Activated B cell treated with CpG ODN at 0.5 μM for 24 hours (primary cell): ENCODE measurements around the gene PUDP. TPM values are rescaled to one million over a fixed set of nuclear protein-coding genes. Genes with fewer than 3 reads are reported as not detected.
"Not testable (repeated sequence)": the region's sequence is repeated elsewhere in the genome, so short reads cannot be mapped to it uniquely, and the experiment has no call there.

Experiments
- ATAC-seq: fragments of 200-7000 bp; cut with Tn5 transposase; one replicate; pipeline ENCODE4 v1.10.0; 2021; ENCODE audit warnings: low read depth, mild to moderate bottlenecking, moderate library complexity
- CTCF ChIA-PET: fragments of 350-600 bp; sonication (Branson Sonifier 250); formaldehyde crosslinking; loops from one replicate; lab custom pipeline; 2021; ENCODE audit warnings: antibody characterized with exemption; lab: Charles Lee
- POLR2A ChIA-PET: fragments of 350-600 bp; sonication (Branson Sonifier 250); formaldehyde crosslinking; loops from one replicate; lab custom pipeline; 2021; ENCODE audit warnings: antibody characterized with exemption; lab: Charles Lee
- DNase-seq: peaks from one replicate; pipeline ENCODE4 v3.0.0; 2022
- H3K27ac Mint-ChIP-seq: one replicate; pipeline ENCODE4 v1.8.0; 2020; ENCODE audit warnings: mixed read lengths
- H3K27me3 Mint-ChIP-seq: one replicate; pipeline ENCODE4 v1.8.0; 2021; ENCODE audit warnings: mixed read lengths
- H3K36me3 Mint-ChIP-seq: one replicate; pipeline ENCODE4 v1.8.0; 2021; ENCODE audit warnings: low read depth, mixed read lengths
- H3K4me1 Mint-ChIP-seq: one replicate; pipeline ENCODE4 v1.8.0; 2021; ENCODE audit warnings: mixed read lengths
- H3K4me3 Mint-ChIP-seq: one replicate; pipeline ENCODE4 v1.8.0; 2020; ENCODE audit warnings: mild to moderate bottlenecking, mixed read lengths
- H3K9me3 Mint-ChIP-seq: one replicate; pipeline ENCODE4 v1.8.0; 2020; ENCODE audit warnings: mixed read lengths
- CTCF ChIP-seq: fragments of 200-600 bp; IDR thresholded peaks from one replicate; pipeline ENCODE4 v1.8.0; 2022; ENCODE audit warnings: antibody characterized with exemption, mild to moderate bottlenecking
- intact Hi-C: fragments of 100-400 bp; cut with micrococcal nuclease; formaldehyde crosslinking; loops from one replicate; pipeline ENCODE4 v1.15.1; 2024
- total RNA-seq: library from RNA; stranded (reverse); gene quantifications from 2 replicates; pipeline ENCODE4 v1.2.3, GENCODE V29; 2022

Gene PUDP
- total RNA-seq, 1 donor from 2014 or later: 14.0 TPM

DNA sequence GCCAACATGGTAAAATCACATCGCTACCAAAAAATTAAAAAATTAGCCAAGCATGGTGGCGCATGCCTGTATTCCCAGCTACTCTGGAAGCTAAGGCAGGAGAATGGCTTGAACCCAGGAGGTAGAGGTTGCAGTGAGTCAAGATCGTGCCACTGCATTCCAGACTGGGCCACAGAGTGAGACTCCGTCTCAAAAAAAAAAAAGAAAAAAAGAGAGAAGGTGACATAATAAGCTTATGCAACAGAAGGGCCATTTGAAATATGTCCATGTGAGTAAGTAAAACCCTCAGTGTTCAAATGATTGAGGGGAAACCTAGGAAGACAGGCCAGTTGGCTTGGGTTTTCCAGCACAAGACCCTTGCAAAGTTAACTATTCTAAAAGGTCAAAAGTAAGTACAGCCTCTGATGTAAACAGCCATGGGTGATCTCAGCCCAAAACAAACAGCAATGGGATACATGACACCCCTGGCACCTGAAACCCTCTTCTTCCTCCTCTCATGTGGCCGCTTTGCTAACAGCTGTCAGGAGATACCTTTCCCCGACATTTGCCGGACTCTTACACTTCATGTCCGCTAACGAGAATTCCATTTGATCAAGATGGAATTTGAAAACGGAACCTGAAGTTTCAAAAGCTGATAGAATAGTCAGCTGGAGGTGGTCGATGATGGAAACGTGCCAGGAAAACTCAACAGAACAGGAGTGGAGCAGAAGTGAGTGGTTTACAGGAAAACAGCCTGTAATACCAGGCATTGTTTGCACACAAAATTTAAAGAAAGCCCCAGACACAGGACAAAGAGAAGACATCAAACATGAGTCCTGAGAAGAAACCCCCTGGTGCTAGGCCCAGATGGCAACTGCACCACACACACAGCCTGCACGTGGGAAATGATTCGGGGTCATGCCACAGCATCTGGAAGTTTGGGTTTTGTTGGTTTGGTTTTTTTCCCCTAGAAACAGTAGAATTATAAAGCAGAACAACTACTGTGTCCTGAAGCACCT, 93.4 kb downstream of the PUDP start:
- POLR2A ChIA-PET: no interaction called here
- Mint-ChIP-seq H3K9me3 (no peaks in the 10 kb centered on the region), H3K4me1 (peaks cover 65% of the 10 kb centered on the region), H3K27ac (no peak overlapping the region), H3K4me3 (no peak overlapping the region), H3K36me3 (peaks cover 30% of the 10 kb centered on the region), H3K27me3 (no peaks in the 10 kb centered on the region)
- ATAC-seq (no peak), DNase-seq (no peak)
- intact Hi-C loops: no loop called here
- no peak for TF ChIP-seq CTCF
- CTCF ChIA-PET: no interaction called here

DNA sequence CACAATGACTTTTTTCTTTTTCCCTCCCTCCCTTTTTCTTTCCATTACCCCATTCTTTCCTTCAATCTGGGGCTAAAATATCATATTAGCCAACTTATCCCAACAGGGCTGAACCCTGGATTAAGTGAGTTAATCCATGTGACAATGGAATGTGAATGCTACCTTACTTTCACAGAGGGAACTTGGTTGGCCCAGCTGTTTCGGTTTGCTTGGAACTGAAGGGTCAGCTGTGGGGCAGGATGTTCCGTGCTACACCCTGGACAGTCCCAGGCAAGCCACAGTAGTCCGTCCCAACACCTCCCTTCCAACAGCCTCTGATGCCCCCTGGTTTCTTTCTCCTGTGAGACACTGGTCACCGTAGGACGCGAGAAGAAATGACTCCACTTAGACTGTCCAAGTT, 95.4 kb downstream of the PUDP start:
- Mint-ChIP-seq H3K36me3 (peaks cover 41% of the 10 kb centered on the region), H3K27ac (no peak overlapping the region), H3K4me1 (peaks cover 45% of the 10 kb centered on the region), H3K27me3 (no peaks in the 10 kb centered on the region), H3K4me3 (no peak overlapping the region), H3K9me3 (no peaks in the 10 kb centered on the region)
- ChIA-PET POLR2A (no interaction called here), CTCF (no interaction called here)
- intact Hi-C loops: no loop called here
- ATAC-seq: no peak
- TF ChIP-seq CTCF: no peak
- DNase-seq: no peak

DNA sequence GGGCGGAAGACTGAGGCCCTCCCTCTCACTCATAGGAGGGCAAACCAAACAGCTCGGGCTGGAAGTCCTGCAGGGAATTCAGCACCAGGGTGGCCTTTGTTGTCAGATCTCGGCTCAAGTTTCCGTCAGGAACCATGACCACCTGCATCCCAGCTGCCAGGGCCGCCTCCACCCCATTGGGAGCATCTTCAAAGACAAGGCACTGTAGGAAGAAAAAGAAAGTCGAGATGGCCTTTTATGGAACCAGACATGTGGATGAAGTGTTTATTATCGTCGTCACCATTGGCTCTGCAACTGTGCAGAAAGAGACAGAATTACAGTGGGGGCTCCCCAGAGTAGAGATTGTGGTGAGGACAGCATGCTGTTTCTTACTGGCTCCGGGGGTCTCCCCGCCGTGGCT, 97.7 kb downstream of the PUDP start:
- Mint-ChIP-seq H3K27ac (no peak overlapping the region), H3K27me3 (no peaks in the 10 kb centered on the region), H3K9me3 (no peaks in the 10 kb centered on the region), H3K4me1 (peaks cover 25% of the 10 kb centered on the region), H3K4me3 (no peak overlapping the region), H3K36me3 (peaks cover 34% of the 10 kb centered on the region)
- no peak for TF ChIP-seq CTCF
- DNase-seq (no peak), ATAC-seq (no peak)
- ChIA-PET CTCF (no interaction called here), POLR2A (no interaction called here)
- intact Hi-C loops: no loop called here

- H3K27me3 Mint-ChIP-seq: no peaks in the 10 kb centered on the region
- intact Hi-C loops: no loop called here
- POLR2A ChIA-PET: no interaction called here
- no peak for ATAC-seq
- DNase-seq: no peak
- H3K9me3 Mint-ChIP-seq: no peaks in the 10 kb centered on the region
- peaks cover 12% of the 10 kb centered on the region for H3K4me1 Mint-ChIP-seq
- no peak overlapping the region for H3K4me3 Mint-ChIP-seq
- no peak overlapping the region for H3K27ac Mint-ChIP-seq
- TF ChIP-seq CTCF: no peak
- CTCF ChIA-PET: no interaction called here
- H3K36me3 Mint-ChIP-seq: peaks cover 33% of the 10 kb centered on the region
These were observed 100.0 kb downstream of the PUDP start for GRCh38 chrX:7047951-7048350.

DNA sequence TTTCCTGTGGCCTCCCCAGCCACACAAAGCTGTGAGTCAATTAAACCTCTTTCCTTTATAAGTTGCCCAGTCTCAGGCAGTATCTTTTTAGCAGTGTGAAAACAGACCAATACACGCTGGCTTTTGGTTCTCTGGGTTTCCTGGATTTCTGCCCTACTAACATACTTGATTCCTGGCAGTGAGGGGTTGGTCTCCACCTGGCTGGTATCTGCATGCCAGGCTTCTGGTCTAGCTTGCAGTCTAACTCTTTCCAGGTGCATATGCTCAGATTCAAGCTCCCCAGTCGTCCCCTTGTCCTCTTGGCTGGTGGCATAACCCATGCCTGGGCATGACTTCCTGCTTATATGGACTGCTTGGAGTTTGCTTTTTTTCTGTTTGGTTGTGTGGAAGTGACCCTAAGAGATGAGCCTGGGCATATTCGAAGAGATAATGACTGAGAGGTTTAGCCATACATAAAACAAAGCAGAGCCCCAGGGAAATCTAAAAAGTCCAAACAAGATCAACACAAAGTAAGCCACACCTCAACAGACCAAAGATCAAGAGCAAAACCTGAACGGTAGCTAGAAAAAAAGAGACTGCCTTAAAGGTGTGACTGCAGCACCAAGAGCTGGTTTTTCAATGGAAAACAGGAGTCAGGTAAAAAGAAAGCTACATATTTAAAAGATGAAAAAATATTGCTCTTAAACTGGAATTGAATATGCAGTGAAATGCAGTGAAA, 102.6 kb downstream of the PUDP start:
- ATAC-seq (no peak), DNase-seq (no peak)
- intact Hi-C loops: no loop called here
- Mint-ChIP-seq H3K27ac (no peak overlapping the region), H3K27me3 (no peaks in the 10 kb centered on the region), H3K9me3 (no peaks in the 10 kb centered on the region), H3K36me3 (peaks cover 29% of the 10 kb centered on the region), H3K4me1 (peaks cover 13% of the 10 kb centered on the region), H3K4me3 (no peak overlapping the region)
- CTCF ChIA-PET: no interaction called here
- POLR2A ChIA-PET: no interaction called here
- TF ChIP-seq CTCF: no peak

DNA sequence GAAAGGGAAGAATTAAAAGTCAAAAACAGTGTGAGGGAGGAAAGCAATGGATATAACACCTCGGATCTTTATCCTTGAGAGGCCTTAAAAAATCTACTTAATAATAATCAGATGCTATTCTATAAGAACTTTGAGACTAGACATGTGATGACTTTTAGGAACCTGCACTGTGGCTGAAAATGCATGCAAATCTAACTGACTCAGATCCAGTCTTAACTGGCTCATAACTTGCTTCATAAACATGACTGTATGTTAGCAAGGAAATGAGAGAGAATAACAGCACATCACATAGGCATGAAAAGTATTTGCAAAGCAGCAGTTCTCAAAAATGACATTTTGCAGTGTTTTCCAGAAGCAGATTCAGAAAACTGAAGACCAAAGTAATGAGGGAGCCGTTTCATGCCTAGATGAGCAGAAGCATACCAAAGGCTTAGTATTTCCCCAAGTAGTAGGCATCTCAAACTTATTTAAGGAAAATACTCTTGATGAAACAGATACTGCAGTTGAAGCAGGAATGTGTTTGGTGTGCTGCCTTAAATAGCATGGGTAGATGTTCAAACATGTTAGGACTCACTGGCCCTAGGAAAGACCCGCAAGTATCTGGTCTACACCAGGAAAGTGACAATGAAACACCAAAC, 104.0 kb downstream of the PUDP start:
- intact Hi-C loops, DNase-seq, CTCF ChIA-PET, ATAC-seq, H3K4me3 Mint-ChIP-seq, H3K27me3 Mint-ChIP-seq, POLR2A ChIA-PET, H3K9me3 Mint-ChIP-seq, H3K27ac Mint-ChIP-seq: not testable (repeated sequence)
- H3K4me1 Mint-ChIP-seq: peaks cover 13% of the 10 kb centered on the region
- peaks cover 14% of the 10 kb centered on the region for H3K36me3 Mint-ChIP-seq
